IPS-18c (cell line): Measurements from ENCODE around the gene ARL4C.

ENCODE experiments used
- H3K4me3 ChIP-seq: 2 replicates; pipeline ENCODE4 v1.7.0; 2013; ENCODE audit warnings: low read depth, mild to moderate bottlenecking, low read length, moderate library complexity; ENCODE audit not compliant: insufficient read depth
- H3K9me3 ChIP-seq: one replicate; pipeline ENCODE4 v1.6.1; 2013; ENCODE audit warnings: mild to moderate bottlenecking, low read length, moderate library complexity; ENCODE audit not compliant: control insufficient read depth, insufficient read depth

ARL4C gene, protein sequence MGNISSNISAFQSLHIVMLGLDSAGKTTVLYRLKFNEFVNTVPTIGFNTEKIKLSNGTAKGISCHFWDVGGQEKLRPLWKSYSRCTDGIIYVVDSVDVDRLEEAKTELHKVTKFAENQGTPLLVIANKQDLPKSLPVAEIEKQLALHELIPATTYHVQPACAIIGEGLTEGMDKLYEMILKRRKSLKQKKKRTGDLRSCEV

DNA sequence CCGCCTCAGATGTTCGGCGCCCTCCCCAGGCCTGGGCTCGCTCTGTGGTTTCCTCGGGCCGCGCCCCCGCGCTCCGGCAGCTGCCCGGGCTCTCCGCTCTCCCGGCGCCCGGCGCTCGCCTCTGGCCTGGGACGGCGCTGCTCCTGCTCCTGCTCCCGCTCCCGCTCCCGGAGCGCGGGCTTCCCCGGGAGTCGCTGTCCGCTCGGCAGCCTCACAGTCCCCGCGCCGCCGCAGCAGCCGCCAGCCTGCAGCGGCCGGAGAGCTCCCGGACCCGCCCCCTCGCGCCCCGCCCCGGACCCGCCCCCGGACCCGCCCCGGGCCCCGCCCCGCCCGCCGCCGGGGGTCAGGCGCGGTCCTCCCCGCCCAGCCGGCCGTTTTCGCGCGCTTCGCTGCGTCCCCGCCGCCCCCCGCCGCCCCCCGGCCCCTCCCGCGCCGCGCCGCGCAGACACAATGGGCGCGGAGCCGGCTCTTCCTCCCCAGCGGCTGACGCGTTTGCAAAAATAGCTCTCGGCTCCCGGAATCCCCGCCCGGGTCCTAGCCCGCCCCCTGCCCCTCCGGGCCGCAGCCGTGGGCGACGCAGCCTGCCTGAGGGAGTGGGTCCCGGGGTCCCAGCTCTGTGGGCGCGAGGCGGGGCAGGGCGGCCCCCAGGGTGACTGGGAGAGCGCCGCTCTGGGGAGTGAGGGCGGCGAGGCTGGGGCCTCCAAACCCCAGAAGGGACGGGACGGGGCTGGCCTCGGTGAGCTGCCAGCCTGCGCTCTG, at the start of gene ARL4C:
Gene ARL4C (minus strand): TSS at position 247 of the 759 bp plus-strand sequence. CDS start 495 bp downstream, outside the sequence.
- Histone ChIP-seq H3K4me3 (peak within 1 kb of the TSS; percentile 92), H3K9me3 (no peaks in the 10 kb centered on the region)

DNA sequence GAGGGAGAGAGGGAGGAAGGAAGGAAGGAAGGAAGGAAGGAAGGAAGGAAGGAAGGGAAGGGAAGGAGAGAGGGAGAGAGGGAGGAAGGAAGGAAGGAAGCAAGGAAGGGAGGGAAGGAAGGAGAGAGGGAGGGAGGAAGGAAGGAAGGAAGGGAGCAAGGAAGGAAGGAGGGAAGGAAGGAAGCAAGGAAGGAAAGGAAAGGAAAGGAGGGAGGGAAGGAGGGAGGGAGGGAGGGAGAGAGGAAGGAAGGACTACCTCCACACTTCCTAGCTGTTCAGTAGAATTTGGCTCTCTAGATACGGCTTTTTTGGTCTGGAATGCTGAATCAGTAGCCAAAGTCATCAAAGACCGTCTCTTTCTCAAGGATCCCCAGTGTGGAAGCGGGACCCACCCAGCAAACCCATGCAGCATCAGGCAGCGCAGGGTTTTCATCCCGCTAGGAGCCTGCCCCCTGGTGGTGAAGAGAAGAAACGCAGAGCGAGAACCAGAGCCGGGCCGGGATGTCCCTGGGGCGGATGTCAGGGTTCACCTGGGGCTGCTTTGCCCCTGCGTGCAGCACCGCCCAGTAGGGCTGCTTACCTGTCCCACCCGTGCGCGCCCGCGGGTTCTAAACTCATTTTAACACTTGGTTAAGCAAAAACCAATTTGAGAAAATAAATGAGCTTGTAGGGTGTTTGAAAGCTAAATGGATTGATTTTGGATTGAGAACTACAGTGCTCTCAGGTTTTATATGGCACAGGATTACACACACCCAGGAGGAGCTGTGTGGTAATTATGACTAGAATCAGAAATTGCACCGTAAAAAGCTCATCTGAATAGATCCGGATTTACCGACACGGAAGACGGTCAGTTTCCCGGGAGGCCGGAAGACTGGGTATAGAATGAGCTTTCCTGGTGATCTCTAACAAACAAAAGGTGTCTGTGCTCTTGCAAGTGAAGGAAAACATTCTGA, 48.1 kb upstream of the ARL4C start:
- Histone ChIP-seq H3K9me3 (no peaks in the 10 kb centered on the region), H3K4me3 (no peak overlapping the region; the same call in 1 of the 2 replicates)

DNA sequence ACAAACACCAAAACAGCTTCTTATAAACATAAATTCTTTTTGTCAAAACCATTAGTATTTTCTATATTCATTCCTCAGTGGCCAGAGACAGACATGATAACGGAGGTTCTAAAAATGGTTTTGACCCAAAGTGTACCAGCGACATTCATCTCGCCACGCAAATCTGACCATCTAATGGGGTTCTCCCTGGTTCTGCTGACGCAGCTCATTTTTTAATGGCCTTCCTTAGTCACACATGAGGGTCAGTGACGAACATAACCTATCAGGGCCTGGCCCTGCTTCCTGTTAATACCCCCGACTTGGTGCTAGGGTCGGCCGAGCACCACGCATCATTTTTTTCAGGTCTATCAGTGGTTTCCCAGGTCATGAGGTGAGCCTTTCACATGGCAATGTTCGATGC, 45.9 kb upstream of the ARL4C start:
- Histone ChIP-seq H3K9me3 (no peaks in the 10 kb centered on the region), H3K4me3 (no peak overlapping the region)

DNA sequence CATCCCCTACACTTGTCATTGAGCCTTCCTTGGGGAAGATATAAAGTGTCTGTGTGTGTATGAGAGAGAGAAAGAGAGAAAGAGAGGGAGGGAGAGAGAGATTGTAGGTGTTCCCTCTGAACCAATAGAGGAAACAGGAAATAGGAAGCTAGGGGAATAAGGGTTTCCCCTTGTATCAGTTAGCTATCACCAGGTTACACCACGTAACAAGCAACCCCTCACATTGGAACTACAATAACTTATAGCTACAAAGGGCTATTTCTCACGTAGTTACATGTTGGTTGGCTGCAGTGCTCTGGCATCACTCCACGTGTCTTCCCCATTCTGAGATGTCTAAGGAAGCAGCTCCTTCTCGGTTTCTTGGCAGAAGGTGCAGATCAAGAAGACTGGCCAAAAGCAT, 41.0 kb upstream of the ARL4C start:
- no peak overlapping the region for H3K4me3 ChIP-seq
- no peaks in the 10 kb centered on the region for H3K9me3 ChIP-seq

DNA sequence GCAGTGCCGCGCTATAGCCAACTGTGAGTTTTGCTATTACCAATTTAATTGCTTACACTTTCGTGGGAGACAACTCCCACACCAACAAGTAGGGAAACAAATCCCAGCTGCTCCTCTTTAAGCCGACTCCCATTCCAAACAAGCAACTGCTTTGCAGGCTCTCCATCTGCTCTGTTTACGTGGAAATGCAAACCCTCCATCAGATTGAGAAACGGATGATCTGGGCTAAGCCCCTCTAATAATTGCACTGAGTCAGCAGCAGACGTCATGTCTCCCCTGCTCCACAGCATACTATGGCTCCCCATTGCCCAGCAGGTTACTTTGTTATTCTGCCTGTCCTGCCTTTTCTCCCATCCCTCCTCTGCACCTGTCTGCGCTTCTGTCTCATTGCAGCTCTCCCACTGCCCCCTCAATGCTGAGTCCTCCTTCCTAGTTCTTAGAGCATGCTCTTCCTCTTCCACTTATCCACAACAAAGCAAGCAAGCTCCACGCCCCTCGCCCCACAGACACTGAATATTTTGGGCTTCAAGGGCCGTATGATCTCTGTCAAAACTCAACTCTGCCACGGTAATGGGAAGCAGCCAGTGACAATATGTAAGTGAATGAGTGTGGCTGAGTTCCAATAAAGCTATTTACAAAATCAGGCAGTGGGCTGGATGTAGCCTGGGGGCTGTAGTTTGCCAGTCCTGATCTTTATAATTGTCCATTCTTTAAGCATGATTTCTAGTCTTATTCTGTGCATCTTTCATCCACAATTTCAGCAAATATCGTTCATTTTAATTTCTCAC, 39.5 kb upstream of the ARL4C start:
- no peak overlapping the region for H3K4me3 ChIP-seq
- no peaks in the 10 kb centered on the region for H3K9me3 ChIP-seq

DNA sequence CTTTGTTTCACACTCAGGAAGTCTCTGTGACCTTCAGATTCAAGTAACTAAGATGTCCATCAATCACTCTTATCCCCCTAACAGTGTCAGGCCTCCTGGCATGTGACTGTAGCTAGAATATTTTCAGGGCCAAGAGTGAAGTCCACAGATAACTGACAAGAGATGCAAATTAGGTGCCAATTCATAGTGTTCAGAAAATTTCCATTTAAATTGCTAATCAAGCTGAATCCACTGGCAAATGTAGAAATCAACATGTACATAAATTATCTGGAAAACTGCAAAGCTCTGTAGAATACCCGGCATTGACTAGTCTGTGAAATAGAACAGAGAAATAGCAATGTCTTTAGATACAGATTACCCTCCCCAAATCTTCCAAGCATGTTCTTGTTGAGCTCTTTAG, 38.6 kb upstream of the ARL4C start:
- Histone ChIP-seq H3K4me3 (no peak overlapping the region), H3K9me3 (no peaks in the 10 kb centered on the region)

DNA sequence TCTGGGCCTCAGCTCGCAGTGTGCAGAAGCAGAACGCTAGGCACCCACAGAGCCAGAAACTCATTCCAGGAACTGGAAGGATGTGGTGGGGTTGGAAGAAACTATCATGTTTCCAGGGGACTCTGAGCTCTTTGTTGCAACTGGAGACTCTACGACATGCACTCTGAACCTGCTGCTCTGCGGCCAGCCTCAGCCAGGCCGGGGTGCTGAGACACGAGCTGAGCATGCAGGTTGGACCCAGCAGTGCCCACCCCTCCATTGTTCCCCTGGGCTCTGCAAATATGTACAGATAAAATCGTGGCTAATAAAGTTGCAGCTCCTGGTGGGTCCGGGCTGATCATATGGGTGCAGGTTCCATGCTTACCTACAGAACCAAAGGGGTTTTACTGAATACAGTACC, 37.6 kb upstream of the ARL4C start:
- Histone ChIP-seq H3K4me3 (no peak overlapping the region), H3K9me3 (no peaks in the 10 kb centered on the region)

DNA sequence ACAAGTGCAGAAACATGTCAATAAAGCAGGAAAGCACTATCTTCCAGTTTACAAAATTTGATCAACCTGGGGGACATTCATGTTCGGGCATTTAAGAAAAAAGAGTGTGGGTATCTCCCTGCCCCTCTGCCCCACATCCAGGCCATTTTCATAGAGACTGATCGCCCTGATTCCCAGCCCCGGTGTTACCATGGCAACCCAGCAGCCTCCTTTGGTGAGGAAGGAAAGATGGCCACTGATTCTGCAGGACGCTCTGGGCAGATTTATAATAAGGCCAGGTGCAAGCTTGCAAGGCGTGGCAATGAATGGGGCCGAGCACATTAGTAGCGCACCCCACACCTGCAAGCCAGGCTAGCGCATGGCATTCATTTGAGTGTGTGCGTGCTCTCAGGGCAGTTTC, 36.7 kb upstream of the ARL4C start:
- no peaks in the 10 kb centered on the region for H3K9me3 ChIP-seq
- no peak overlapping the region for H3K4me3 ChIP-seq

DNA sequence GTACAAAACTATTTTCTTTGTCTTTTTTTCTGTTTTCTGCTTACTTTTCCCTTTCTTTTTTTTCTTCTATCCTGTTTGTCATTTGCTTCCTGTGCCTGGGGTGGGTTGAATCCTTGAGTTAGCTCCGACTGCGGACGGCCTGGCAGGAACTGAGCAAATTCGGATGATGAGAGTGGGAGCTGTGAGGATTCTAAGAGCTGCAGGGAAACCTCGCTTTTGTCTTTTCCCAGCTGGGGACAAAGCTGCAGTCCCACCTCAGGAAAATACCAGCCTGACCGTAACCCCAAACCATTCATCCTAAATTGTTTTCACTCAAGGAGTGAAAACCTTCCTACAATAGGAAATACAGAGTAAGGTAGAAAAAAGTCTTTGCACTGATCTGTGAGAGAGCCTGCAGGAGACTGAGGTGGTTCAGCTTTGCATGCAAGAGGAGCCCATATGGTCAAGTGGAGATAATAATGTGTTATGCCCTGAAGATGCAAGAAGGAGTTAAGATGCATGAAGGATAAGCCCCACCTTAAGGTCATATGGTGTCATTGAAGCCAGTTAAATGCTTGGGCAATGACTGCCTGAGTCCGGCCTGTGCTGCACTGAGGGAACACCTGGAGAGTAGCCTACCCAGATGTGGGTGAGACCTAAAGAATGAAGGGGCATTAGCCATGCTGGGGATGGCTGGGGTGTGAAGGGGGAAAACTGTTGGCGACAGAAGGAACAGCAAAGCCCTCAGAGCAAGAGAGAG, 31.7 kb upstream of the ARL4C start:
- Histone ChIP-seq H3K4me3 (no peak overlapping the region), H3K9me3 (no peaks in the 10 kb centered on the region)

DNA sequence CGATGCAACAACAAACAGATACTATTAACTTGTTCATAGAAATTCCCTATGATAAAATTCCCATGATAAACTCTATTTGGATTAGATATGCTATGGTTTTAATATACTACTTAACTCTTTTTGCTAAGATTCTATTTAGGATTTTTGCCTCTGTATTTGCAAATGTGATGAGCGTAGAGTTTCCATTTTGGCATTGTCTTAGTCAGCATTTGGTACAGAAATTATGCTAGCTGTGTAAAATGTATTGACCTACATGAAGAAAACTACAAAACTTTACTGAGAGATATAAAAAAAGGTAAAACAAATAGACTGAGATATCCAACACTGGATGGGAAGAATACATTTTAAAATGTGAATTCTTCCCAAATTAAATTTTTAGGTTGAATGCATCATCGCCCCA, 29.8 kb upstream of the ARL4C start:
- no peak overlapping the region for H3K4me3 ChIP-seq
- H3K9me3 ChIP-seq, result peaks cover 2% of the 10 kb centered on the region

DNA sequence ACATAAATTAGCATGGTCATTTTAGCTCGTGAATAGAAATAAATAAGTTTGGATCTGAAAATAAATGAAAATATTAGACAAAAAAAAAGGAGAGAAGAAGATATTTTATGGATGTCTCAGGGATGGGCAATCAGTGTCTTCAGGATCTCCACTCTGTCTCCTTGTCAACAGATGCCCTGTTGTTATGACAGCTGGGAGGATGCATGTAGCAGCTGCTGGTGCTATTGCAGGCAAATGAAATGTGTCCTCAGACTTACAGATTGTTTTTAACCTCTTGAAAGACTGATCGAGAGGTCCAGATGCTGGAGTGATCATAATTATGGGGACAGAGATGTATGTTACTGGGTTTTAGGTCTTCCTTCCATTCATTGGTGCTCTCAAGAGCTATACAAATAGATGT, 24.7 kb upstream of the ARL4C start:
- Histone ChIP-seq H3K4me3 (no peak overlapping the region), H3K9me3 (peaks cover 2% of the 10 kb centered on the region)

DNA sequence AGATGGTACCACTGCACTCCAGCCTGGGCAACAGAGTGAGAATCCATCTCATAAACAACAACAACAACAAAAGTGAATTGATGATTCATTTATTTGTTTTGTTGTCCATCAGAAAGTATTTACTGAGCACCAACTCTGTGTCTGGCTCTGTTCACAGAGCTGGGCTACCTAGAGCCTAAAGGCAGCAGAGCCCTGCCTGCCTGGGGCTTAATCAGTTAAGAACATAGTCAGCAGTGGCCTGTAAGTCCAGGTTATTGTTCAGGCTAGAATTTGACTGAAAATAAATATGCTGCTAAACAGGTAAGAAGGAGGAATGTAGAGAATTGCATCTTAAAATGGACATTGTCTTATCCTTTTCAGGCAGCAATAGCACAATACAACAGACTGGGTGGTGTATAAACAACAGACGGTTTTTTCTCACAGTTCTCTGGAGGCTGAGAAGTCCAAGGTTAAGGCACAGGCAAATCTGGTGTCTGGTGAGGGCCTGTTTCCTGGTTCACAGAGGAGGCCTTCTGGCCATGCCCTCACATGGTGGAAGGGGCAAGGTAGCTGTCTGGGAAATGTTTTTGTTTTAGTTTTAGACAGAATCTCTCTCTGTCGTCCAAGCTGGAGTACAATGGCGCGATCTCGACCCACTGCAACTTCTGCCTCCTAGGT, 22.2 kb upstream of the ARL4C start:
- Histone ChIP-seq H3K4me3 (no peak overlapping the region), H3K9me3 (peaks cover 2% of the 10 kb centered on the region)

DNA sequence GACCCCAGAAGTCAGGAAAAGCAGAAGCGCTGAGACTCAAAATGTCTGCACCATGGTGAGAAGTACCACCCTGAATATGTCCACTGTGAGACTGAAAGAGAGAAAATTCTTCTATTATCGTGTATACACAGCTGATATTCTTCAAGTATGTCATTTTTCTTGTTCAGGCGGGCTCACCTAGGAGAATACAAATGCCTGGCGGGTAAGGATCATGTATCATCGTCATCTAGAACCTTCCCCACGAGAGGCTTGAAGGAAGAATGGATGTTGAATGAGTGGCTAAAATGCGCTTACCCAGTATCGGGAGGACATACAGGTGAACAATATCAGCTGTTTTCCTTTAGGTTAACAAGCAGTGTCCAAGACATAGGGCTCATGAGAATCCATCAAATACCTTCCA, 21.1 kb upstream of the ARL4C start:
- H3K9me3 ChIP-seq, result peaks cover 2% of the 10 kb centered on the region
- H3K4me3 ChIP-seq, result no peak overlapping the region

DNA sequence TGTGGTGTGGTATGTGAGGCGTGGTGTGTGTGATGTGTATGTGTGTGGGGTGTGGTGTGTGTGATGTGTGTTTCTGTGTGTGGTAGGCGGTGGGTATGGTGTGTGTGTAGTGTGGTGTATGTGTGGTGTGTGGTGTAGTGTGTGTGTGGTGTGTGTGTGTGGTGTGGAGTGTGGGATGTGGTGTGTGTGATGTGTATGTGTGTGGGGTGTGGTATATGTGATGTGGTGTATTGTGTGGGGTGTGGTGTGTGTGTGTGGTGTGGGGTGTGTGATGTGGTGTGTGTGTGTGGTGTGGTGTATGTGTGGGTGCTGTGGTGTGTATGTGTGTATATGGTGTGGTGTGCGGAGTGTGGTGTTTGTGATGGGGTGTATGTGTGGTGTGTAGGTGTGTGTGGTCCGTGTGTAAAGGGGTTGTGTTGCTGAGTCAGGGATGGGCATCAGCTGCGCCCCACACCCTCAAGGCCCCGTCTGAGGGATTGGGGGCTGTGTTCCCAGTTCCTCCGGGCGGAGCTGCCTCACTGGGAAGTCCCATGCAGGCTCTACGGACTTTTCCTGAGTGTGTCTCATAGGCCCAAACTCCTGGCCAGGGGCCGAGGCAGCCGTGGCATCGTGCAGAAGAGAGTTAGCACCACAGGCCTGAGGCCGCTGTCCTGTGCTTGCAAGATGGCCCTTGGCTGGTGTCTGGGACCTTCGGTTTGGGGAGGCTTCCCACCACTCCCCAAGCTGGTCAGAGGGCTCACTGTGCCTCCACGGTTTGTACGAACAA, 18.2 kb upstream of the ARL4C start:
- no peak overlapping the region for H3K4me3 ChIP-seq

DNA sequence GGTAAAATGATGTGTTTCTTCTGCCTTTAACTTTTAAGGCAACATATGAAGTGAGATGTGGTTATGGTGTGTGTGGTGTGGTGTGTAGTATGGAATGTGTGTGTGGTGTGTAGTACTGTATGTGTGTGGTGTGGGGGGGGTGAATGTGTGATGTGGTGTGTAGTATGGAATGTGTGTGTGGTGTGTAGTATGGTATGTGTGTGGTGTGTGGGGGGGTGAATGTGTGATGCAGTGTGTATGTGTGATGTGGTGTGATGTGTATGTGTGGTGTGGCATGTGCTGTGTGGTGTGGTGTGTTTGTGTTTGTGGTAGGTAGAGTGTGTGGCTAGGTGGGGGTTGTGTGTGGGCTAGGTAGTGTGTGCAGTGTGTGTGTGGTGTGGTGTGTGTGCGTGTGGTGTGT, 17.2 kb upstream of the ARL4C start:
- Histone ChIP-seq H3K9me3 (no peaks in the 10 kb centered on the region), H3K4me3 (no peak overlapping the region)

More for the DNA sequence above, 18.2 kb upstream of the ARL4C start:
- H3K9me3 ChIP-seq, result no peaks in the 10 kb centered on the region
